ENCODE data around the gene ADGRD1.

Gene ADGRD1

GRCh38 chr12:131140069-131140435 is 186.3 kb downstream of the ADGRD1 start:
- DNase-seq: peak; percentile 48

GRCh38 chr12:131140697-131141096 is 187.0 kb downstream of the ADGRD1 start:
- peak; percentile 47 for DNase-seq

- DNase-seq: peak; percentile 45
Observed at GRCh38 chr12:131141514-131141913, 187.8 kb downstream of the ADGRD1 start.

DNA sequence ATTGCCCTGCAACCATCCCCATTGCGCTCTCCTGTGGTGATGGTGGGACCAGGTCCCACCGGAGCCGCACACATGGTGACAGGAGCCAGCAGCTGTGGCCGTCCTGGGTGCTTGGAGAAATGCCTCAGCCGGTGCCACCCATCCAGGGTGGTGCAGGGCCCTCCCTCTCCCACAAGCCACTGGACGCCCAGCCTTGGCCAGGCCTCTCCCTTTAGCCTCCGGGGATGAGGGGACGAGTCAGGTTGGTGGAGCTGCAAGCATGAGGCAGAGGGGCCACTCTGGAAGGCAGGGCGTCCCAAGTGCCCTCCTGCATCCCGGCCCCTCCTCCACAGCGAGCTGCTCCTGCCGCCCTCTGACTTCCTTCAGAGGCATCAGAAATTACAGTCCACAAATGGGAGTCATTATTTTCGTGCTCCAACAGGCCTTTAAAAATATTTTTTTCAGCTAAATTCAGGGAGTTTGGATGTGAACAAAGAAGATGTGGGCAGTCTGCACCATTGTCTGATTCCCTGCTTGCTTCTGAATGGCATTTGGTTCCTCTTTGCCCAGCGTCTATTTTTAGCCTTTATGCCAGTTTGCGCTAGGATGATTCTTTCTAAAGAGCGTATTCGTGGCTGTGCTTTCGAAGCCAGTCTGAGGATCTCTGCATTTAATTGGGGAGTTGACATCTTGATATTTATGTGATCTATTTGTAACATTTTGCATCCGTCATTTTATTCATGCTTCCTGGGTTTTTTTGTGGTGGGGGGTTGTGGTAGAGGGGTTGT is 189.4 kb downstream of the ADGRD1 start:
- DNase-seq: peak; percentile 53

DNA sequence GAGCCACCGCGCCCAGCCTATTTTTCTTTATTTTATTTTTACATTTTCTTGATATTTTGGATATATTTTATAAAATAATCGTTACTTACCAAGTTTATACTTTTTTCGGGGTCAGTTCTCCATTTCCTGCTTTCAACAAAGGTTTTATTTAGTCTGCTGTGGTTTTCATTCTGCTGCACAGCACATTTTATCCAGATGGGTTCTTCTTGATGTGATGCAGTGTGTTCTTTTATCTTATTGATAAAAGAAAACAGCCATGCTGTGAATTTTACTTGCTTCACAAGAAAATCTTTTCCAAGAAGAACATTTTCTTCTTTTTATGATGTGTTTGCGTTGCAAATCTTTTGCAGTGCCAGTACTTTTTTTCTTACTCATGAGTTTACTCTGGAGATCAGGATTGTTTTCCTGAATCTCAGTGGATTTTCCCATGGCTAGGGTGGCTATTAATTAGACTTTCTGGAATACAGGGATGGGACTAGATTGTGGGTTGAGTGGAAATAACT is 192.5 kb downstream of the ADGRD1 start:
- DNase-seq: no peak

- DNase-seq: no peak
Observed at GRCh38 chr12:131147293-131147692, 193.6 kb downstream of the ADGRD1 start.

GRCh38 chr12:131147894-131148293 is 194.2 kb downstream of the ADGRD1 start:
- DNase-seq: no peak

DNA sequence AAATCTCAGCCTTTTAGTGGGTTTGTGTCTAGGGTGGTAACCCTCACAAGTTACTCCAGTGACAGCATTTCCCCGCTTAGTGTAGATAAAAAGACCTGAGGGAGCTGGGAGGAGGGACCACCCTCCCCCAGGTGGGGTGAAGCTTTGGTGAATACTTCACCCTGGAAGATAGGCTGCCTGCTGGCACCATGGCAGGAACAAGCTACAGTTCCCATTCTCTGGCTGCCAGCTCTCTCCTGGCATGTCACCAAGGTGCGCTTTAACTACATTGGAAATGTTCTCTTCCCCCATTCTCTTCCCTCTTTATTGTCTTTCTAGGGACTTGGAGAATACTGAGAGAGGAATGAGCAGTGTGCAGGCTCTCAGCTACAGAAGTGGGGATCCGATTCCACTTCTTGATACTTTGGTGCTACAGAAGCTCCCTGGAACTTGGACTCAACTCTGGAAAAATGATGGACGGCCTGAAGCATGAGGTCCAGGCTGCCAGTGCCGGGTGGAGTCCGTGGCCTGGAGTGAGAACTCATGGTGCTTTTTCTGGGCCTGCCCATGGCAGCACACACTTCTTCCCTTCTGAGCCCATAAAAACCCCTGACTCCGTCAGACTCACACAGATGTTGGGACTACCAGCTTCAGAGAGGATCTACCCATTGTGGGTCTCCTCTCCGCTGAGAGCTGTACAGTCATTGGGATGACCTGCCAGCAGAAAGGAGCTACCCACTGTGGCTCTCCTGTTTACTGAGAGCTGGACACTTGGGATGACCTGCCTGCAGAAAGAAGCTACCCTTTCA is 198.0 kb downstream of the ADGRD1 start:
- DNase-seq: peak; percentile 37

DNA sequence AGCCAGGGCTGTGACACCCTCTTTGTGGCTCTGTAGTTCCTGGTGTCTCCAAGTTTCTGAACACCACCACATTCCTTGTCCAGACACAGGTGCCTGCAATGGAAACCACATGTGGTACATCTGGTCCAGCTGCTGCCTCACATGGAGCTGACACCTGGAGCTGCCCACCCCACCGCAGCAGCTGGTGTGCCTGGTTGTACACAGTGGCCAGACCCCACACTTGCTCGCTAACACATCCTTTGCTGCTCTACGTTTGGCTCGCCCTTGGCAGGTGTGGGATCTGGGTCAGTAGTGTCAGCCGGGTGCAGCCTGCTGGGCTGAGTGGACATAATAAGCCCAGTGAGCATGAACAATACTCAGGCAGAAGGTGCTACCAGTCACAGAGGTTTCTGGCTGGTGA is 198.9 kb downstream of the ADGRD1 start:
- peak; percentile 50 for DNase-seq

GRCh38 chr12:131153016-131153415 is 199.3 kb downstream of the ADGRD1 start:
- no peak for DNase-seq

DNA sequence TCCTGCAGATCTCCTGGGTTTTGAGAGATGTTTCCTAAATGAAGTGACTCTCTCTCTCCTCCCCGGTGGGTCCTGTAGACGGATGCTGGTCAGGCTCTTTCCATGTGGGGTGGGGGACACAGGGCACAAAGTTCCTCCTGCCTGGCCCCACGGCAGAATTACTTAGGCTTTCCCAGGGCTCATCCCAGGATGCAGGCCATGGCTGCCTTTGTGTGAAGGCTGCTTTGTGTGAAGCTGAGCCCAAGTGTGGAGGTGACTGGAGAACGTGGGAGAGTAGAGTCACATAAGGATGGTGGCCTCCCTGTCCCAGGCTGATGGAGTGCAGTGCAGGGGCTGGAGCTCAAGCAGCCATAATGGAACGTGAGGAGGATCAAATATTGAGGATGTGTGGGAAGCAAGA is 200.2 kb downstream of the ADGRD1 start:
- DNase-seq: peak; percentile 49

- peak; percentile 51 for DNase-seq
Observed at GRCh38 chr12:131155131-131155530, 201.4 kb downstream of the ADGRD1 start.

DNA sequence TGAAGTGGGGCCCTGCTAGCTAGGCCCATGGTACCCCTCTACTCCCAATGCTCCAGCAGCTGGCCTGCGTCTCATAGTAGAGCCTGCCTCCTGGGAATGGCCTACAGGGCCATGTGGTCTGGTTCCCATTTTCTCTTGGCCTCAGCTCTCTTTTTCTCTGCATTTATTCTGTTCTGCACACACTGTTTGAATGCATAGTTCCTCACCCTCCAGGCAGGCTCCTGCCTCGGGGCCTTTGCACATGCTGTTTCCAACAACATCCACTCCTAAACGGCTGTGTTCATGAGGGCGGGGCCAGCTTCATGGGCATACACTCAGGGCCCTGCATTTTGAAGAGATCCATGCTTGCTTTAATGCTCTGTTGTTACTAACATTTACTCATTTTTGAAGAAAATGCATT is 204.0 kb downstream of the ADGRD1 start:
- DNase-seq: no peak

- DNase-seq: peak; percentile 66
Observed at GRCh38 chr12:131159660-131160059, 206.0 kb downstream of the ADGRD1 start.

GRCh38 chr12:131162113-131162512 is 208.4 kb downstream of the ADGRD1 start:
- DNase-seq: peak; percentile 55

GRCh38 chr12:131163189-131163738 is 209.6 kb downstream of the ADGRD1 start:
- DNase-seq: no peak

GRCh38 chr12:131164096-131164872 is 210.6 kb downstream of the ADGRD1 start:
- DNase-seq: peak; percentile 52

DNA sequence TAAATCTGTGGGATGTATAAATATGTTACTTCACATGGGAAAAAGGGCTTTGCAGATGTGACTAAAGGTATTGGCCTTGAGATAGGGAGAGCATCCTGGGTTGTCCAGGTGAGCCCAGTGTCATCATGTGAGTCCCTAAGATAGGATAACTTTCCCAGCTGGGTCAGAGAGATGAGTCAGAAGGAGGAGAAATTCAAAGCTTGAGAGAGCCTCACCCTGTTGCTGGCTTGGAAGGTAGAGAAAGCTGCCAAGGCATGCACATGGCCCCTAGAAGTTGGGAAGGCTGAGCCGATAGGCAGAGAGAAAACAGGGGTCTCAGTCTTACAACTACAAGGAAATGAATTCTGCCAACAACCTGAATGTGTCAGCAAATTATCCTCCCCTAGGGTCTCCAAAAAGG is 213.0 kb downstream of the ADGRD1 start:
- no peak for DNase-seq

DNA sequence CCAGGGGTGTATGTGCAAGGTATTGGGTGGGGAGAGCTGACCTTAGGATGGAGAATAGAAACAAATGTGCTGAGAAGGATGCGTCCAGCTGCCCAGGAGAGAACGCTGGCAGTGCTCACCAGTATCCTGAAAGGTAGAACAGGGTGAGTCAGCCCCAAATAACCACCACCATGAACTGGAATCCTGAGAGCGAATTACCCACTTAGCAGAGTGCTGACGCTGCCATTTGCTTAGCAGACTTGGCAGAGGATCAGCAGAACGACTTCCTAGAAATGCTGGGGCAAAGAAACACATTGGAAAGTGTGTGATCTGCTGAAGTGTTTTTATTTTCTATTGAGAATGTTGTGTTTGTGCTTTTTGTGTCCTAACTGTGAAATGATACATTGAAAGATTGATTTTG is 213.6 kb downstream of the ADGRD1 start:
- peak; percentile 62 for DNase-seq

GRCh38 chr12:131171029-131171428 is 217.3 kb downstream of the ADGRD1 start:
- DNase-seq: no peak

- no peak for DNase-seq
Observed at GRCh38 chr12:131174901-131175300, 221.2 kb downstream of the ADGRD1 start.

DNA sequence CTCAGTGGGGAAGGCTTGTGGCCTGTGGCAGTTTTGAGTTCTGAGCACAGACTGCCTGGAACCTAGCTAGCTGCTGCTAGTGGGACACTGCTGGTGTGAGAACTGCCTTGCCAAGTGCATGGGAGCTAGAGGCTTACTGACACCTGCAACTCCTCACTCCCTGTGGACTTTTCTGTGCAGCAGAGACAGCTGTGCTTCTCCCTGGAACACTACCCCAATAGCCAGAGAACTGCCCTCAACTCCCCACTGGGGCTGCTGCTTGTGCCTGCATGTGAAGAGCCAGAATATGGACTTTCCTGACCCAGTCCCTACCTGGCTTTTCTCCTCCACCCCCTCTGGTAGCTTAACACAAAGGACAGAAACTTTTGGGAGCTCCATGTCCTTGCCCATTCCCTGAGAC is 222.6 kb downstream of the ADGRD1 start:
- peak; percentile 39 for DNase-seq

GRCh38 chr12:131176926-131177325 is 223.2 kb downstream of the ADGRD1 start:
- peak; percentile 47 for DNase-seq

Measured in islet precursor cell (in vitro differentiated cells).